ENCODE results near the gene HOXD9.

HOXD9 gene

GRCh38 chr2:176096986-176097819, 25.3 kb upstream of the HOXD9 start:
- H3K27ac ChIP-seq, result peak overlapping the region; percentile 76
- peak; percentile 94 for TF ChIP-seq CTCF (conservative IDR thresholded peaks at IDR 0.05)

GRCh38 chr2:176097820-176098365, 24.6 kb upstream of the HOXD9 start:
- peak overlapping the region; percentile 76; the same call in 1 of the 2 replicates for H3K27ac ChIP-seq
- TF ChIP-seq CTCF (conservative IDR thresholded peaks at IDR 0.05), result no peak; the same call in none of the 2 replicates

GRCh38 chr2:176098366-176099158, 24.0 kb upstream of the HOXD9 start:
- no peak for TF ChIP-seq CTCF (conservative IDR thresholded peaks at IDR 0.05)
- no peak overlapping the region; the same call in 1 of the 2 replicates for H3K27ac ChIP-seq

GRCh38 chr2:176099159-176099727, 23.3 kb upstream of the HOXD9 start:
- no peak overlapping the region for H3K27ac ChIP-seq
- no peak for TF ChIP-seq CTCF (conservative IDR thresholded peaks at IDR 0.05)

DNA sequence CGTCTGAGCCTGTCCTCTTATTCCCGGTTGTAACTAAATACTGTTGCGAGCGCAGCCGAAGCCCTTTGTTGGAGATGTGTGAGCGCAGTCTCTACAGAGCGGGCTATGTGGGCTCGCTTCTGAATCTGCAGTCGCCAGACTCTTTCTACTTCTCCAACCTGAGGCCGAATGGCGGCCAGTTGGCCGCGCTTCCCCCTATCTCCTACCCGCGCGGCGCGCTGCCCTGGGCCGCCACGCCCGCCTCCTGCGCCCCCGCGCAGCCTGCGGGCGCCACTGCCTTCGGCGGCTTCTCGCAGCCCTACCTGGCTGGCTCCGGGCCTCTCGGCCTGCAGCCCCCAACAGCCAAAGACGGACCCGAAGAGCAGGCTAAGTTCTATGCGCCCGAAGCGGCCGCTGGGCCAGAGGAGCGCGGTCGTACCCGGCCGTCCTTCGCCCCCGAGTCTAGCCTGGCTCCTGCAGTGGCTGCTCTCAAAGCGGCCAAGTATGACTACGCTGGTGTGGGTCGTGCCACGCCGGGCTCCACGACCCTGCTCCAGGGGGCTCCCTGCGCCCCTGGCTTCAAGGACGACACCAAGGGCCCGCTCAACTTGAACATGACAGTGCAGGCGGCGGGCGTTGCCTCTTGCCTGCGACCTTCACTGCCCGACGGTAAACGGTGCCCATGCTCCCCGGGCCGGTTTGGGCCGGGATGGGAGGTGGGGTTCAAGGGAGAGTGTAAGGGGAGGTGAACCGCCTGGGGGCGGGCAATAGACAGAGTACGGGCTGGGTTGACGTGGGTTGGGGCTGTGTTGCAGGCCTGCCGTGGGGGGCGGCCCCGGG, 22.6 kb upstream of the HOXD9 start, which contains the start of gene HOXD12:
Gene HOXD12, plus strand, starts transcription at position 68 of the 819 bp plus-strand sequence. Its CDS starts 7 bp downstream, at position 75.
- no peak within 1 kb of the TSS for H3K27ac ChIP-seq
- TF ChIP-seq CTCF (conservative IDR thresholded peaks at IDR 0.05), result no peak

DNA sequence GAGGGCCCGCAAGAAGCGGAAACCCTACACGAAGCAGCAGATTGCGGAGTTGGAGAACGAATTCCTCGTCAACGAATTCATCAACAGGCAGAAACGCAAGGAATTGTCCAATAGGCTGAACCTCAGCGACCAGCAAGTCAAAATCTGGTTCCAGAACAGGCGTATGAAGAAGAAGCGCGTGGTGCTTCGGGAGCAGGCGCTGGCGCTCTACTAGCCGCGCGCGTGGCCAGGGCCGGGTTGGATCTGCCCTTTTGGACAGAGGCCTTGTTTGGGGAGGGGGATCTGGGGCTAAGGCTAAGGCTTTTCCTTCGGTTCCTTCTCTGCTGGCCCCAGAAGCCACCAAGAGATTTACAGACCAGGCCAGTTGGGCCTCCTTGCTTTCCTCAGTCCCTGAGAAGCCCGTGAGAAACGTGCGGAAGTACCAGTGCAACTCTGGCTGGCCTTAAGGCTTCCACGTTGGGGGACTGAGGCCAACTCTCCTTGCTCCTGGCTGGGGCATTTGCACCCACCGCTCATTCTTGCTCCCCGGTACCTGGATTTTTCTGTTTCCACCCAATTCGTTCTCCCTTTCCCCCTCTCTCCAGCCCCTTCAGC, 21.9 kb upstream of the HOXD9 start:
- TF ChIP-seq CTCF (conservative IDR thresholded peaks at IDR 0.05), result no peak
- no peak overlapping the region for H3K27ac ChIP-seq

Measured in VCaP (cell line).